ENCODE measurements around the gene MMP25. TPM values are rescaled to one million over a fixed set of nuclear protein-coding genes. Genes with fewer than 3 reads are reported as not detected.
"Not testable (repeated sequence)": the region's sequence is repeated elsewhere in the genome, so short reads cannot be mapped to it uniquely, and the experiment has no call there.

MMP25 gene
- total RNA-seq, 4 donors from 2014 or later = 1.2 to 38.8 (median 2.2) TPM

- no peak for ATAC-seq (ENCODE audit: low FRiP score)
- no peak for DNase-seq (ENCODE audit: low spot score)
- TF ChIP-seq, protein P1, sequence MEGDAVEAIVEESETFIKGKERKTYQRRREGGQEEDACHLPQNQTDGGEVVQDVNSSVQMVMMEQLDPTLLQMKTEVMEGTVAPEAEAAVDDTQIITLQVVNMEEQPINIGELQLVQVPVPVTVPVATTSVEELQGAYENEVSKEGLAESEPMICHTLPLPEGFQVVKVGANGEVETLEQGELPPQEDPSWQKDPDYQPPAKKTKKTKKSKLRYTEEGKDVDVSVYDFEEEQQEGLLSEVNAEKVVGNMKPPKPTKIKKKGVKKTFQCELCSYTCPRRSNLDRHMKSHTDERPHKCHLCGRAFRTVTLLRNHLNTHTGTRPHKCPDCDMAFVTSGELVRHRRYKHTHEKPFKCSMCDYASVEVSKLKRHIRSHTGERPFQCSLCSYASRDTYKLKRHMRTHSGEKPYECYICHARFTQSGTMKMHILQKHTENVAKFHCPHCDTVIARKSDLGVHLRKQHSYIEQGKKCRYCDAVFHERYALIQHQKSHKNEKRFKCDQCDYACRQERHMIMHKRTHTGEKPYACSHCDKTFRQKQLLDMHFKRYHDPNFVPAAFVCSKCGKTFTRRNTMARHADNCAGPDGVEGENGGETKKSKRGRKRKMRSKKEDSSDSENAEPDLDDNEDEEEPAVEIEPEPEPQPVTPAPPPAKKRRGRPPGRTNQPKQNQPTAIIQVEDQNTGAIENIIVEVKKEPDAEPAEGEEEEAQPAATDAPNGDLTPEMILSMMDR (IDR thresholded peaks at IDR 0.05) = no peak
These were observed 5.1 kb downstream of the MMP25 start for GRCh38 chr16:3051494-3051893.

DNA sequence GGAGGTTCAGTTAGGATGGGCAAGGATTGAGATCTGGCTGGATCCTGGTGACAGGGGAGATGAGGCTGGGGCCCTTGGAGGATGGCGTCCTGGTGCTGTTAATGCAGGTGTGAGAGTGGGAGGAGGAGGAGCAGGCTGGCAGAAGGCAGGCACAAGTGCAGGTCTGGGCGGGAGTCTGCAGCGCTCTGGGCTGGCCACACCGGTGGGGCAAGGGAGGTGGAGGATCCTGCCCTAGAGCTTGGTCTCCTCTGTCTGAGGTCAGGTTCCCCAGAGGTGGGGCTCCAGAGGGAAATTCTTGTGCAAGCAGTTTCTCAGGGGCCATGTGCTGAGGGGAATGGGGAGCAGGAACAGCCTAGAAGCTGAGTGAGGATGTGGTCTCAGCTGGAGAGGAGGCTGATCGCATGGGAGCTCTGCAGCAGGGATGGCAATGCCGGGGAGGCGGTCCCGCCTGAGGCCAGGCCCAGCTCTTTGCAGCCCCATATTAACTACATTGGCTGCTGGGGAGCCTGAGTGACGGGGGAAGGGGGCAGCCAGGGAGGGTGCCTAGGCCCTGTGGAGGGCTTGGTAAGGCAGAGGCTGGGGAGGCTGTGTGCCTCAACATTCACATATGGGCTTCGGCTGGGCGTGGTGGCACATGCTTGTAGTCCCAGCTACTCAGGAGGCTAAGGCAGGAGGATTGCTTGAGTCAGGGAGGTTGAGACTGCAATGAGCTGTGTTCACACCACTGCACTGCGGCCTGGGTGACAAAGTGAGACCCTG, 6.4 kb downstream of the MMP25 start:
- not testable (repeated sequence) for DNase-seq (ENCODE audit: low spot score); ATAC-seq (ENCODE audit: low FRiP score)

GRCh38 chr16:3053330-3053710, 7.0 kb downstream of the MMP25 start:
- ATAC-seq (ENCODE audit: low FRiP score); DNase-seq (ENCODE audit: low spot score): not testable (repeated sequence)

DNA sequence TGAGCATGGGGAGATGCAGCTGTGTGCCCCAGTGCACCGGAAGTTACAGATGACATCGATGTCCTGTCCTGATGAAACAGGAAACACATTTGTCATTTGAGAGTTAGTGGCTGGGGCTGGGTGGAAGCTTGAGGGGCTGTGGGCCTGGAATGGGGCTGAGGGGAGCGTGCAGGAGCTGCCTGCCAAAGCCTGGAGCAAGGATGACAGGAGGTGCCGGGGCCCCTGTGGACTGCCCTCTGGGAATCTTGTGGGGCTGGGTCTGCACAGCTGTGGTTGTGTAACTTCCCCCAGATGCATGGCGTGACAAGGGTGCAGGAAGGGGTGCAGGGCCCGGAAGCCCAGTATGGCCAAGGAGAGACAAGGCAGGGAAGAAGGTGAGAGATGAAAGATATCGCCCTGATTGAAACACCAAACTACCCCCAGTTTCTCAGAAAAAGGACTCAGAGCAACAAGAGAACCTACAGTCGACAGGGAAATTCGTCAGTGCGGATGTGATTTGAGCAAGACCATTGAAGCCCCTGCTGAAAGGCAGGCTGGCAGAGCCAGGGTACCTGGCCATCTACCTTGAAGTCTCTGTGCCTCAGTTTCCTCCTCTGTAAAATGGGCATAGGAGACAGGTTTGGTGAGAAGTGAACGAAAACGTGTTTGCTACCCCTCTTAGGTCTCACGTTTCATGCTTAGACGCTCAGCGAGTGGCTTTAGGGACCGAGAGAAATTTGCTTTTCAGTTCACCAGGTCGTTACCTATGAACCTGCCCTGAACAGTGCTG, 8.8 kb downstream of the MMP25 start:
- DNase-seq (ENCODE audit: low spot score) (no peak), ATAC-seq (ENCODE audit: low FRiP score) (no peak)
- TF ChIP-seq, protein P1 (IDR thresholded peaks at IDR 0.05) = no peak

GRCh38 chr16:3055734-3056115, 9.4 kb downstream of the MMP25 start:
- ATAC-seq (ENCODE audit: low FRiP score); DNase-seq (ENCODE audit: low spot score): not testable (repeated sequence)

- TF ChIP-seq, protein P1 (IDR thresholded peaks at IDR 0.05) = no peak
- DNase-seq (ENCODE audit: low spot score) = no peak
- ATAC-seq (ENCODE audit: low FRiP score) = no peak
These were observed 10.2 kb downstream of the MMP25 start for GRCh38 chr16:3056336-3057180.

- TF ChIP-seq, protein P1 (IDR thresholded peaks at IDR 0.05) = no peak
- no peak for DNase-seq (ENCODE audit: low spot score)
- ATAC-seq (ENCODE audit: low FRiP score) = no peak
These were observed 11.1 kb downstream of the MMP25 start for GRCh38 chr16:3057181-3058138.

Data from omental fat pad (tissue), 4 donors.